Activated CD4-positive, alpha-beta T cell treated with anti-CD3 and anti-CD28 coated beads for 4 hours (primary cell): ENCODE results near the gene CHST6.
"Not testable (repeated sequence)": the region's sequence is repeated elsewhere in the genome, so short reads cannot be mapped to it uniquely, and the experiment has no call there.

ENCODE experiments used
- DNase-seq, 2 donors: peaks; one replicate each; pipeline ENCODE4 v3.0.0-alpha.2; 2020

CHST6 gene

GRCh38 chr16:75502916-75503605 lies 7.8 kb upstream of the CHST6 start:
- DNase-seq = no peak

DNA sequence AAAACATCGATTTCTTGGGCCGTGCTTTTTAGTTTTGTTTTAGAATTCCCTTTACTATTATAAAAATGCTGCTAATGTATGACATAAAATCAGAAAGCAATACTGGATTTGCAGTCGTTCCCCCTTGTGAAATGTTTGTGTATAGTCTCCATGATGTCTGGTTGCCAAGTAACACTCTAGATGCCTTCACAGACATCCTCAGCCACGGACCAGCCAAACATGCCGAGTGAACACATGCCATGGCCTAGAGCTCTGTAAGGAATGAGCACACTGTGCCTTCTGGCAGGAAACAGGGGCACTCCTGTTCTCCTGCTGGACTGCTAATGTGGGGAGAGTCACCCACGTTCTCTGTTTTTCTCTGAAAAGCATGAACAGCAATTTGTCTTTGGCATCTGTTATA lies 6.6 kb upstream of the CHST6 start:
- DNase-seq = not testable (repeated sequence)

DNA sequence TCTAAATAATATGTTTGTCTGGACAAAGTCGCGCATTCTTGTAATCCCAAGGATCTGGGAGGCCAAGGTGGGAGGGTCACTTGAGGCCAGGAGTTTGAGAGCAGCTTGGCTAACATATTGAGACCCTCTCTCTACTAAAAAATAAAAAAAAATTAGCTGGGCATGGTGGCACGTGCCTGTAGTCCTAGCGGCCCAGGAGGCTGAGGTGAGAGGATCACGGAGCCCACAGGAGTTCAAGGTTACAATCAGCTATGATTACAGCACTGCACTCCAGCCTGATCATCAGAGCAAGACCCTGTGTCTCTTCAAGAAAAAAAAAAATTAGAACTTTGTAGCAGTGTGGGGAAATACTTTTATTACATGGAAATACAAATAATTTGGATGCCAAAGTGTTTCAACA lies 6.1 kb upstream of the CHST6 start:
- DNase-seq = no peak

GRCh38 chr16:75498605-75499322 lies 3.5 kb upstream of the CHST6 start:
- DNase-seq = not testable (repeated sequence)

DNA sequence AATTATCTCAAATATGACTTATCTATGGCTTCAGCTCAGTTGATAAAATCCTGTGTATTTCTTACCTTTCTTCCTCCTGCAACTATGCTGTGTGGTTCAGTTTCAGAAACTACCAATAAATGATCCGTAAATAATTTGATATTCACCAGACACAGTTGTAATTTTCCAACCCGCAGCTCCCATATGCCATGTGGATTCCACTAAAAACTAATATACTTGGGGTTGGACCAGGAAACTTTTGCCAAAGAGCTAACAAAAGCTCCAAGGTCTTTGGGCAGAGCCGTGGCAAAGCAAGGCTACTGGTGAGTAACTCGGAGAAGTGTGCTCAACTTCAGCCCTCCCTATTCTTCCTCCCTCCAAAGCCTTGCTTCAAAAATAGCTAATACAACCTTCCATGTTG lies 2.3 kb upstream of the CHST6 start:
- no peak for DNase-seq

- no peak for DNase-seq
Observed at GRCh38 chr16:75494661-75495075, 573 bp downstream of the CHST6 start.

DNA sequence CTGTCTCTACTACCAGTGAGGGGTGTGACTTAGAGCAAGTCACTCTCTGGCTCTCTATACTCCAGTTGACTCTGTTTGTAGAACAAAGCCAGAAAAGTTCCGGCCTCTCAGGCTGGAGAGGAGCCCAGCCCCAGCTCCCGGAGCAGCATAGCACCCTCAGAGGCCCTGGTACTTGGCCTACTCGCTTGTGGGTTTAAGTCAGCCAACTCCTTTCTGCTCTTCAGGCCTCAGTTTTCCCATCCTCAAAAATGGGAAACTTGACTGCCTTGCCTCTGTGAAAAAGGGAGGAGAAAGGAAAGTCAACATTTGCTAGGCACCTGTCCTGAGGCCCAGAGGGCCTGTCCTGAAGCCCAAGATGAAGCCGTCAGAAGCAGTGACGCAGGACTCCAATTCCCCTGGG lies 1.1 kb downstream of the CHST6 start:
- DNase-seq = no peak

- no peak for DNase-seq
Observed at GRCh38 chr16:75491876-75492275, 3.4 kb downstream of the CHST6 start.

DNA sequence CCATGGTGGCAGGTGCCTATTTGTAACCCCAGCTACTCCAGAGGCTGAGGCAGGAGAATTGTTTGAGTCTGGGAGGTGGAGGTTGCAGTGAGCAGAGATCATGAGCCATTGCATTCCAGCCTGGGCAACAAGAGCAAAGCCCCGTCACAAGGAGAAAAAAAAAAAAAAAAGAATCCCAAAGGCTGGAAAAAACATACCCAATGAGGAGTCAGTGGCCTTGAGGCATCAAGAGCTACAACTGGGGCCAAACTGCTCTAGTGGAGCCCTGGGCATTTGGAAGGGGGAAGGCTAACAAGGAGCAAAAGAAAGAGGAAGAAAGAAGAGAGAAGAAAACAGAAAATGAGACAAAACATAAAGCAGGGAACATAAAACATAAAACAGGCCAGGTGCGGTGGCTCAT lies 6.9 kb downstream of the CHST6 start:
- no peak for DNase-seq

DNA sequence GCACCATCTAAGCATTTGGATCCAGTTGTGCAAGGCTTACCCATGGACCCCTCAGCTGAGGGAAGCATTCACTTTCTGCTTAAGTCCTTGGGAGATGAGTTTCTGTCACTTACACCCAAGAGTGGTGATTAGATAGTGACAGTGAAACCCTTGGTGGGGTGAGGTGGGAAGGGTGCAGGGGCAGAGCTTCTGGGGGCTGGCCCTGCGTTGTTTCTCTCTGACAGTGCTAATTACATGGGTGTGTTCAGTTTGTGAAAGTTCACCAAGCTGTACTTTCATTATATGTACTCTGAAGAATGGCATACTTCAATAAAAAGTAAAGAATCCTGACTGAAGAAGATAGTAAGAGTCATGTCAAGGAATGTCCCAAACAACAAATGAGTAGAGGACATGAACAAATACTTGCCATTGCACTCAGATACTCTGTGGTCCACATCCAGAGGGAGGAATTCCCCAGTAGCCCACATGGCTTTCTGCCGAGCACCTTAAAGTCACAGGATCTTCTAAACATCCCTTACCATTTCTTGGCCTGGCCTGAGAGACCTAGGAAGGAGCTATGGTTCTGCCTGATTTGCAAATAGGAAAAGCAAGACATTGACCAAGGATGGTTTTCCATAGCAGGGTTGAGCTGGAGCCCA lies 8.4 kb downstream of the CHST6 start:
- DNase-seq = no peak

DNA sequence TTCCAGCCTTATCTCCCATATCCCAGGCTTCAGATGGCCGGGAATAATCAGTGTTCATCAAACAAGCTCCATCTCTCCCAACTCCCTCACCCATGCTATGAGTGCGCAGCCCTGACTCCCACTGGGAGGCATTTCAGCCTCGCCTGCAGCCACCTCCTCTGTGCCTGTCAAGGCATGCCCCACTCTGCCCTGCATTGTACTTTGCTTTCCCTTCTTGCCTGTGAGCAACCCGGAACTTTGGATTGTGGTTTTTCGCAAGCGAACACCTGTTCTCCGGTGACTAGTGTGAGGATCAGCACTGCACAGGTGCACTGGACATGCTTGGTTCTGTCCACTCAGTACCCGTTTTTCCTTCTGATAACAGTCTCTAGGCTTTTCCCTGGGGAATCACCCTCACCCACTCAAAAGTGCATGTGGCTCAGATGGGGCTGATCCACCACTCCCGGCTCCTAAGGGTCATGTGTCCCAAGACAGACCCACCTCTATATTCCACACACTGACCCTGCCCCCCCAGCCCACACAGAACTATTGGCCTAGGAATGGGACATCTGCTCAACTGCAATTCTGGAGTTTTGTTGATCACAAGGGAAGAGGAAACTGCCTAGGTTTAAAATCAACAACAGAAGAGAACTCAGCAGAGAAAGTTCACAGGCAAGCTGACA lies 9.1 kb downstream of the CHST6 start:
- no peak for DNase-seq

DNA sequence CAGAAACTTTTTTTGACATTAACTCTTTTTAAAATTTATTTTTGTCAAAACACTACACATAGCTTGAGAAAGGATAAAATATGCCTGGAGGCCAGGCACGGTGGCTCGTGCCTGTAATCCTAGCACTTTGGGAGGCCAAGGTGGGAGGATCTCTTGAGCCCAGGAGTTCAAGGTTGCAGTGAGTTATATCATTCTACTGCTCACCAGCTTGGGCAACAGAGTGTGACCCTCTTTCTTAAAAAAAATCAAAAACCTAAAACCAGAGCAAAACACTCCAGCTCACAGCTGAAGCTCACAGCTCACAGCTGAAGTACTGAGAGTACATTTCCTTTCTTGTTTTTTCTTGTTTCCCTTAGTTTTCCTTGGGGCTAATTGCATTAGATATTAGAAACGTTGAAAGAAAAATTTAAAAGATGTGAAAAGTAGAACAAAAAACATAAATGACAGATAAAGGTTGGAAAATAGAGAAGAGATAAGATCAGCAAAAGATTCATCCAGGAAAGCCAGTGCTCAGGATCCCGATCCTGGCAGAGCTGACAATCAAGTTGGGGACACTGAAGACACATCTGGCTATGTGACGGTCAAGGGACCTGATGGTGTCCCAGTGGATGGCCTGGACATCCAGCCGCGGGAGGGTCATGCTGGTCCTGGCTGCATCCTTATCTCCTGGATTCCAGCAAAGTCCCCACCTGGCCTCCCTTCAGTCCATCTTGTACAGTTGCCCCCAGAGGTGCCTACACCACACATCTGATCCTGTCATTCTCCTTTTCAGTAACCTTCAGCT lies 9.8 kb downstream of the CHST6 start:
- DNase-seq = no peak

GRCh38 chr16:75483222-75483621 lies 12.0 kb downstream of the CHST6 start:
- no peak for DNase-seq

- DNase-seq = no peak
Observed at GRCh38 chr16:75482434-75483205, 12.6 kb downstream of the CHST6 start.

DNA sequence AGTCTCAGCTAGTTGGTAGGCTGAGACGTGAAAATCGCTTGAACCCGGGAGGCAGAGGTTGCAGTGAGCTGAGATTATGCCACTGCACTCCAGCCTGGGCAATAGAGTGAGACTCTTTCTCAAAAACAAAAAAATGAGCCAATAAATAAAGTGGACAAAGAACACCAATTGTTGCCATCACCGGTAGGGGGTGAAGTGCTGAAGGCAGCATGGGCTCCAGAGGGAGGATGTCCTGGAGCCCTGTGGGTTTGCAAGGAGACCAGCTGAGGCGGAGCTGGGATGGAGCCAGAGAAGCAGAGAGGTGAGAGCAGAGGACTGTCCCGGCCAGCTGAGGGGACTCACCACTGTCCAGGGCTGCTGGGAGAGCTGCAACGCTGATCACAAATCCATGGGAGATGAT lies 13.8 kb downstream of the CHST6 start:
- DNase-seq = no peak

- no peak for DNase-seq
Observed at GRCh38 chr16:75479421-75479990, 15.7 kb downstream of the CHST6 start.

GRCh38 chr16:75478480-75479345 lies 16.5 kb downstream of the CHST6 start:
- DNase-seq = no peak

- no peak for DNase-seq
Observed at GRCh38 chr16:75477680-75478473, 17.4 kb downstream of the CHST6 start.

GRCh38 chr16:75476817-75477216 lies 18.4 kb downstream of the CHST6 start:
- no peak for DNase-seq

DNA sequence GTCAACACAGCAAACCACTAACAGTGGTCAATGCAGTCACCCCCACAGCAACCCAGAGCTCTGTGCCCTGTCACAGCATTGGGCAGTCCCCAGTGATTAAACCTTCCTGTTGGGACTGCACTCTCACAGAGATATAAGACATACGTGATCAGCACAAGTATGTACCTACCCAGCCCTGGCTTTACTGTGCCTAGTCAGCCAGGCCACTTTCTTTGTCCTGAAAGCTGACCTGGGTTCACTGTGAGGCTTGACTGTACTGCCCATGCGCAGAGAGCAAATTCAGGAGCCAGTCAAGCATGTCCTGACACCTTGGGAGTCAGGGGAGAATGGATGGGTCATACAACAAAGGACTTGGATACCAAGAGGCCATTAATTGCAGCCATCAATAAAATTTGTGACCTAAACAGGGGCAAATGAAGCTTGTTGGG lies 19.8 kb downstream of the CHST6 start:
- no peak for DNase-seq
